ENCODE measurements around the gene GABRG3. TPM values are rescaled to one million over a fixed set of nuclear protein-coding genes. Genes with fewer than 3 reads are reported as not detected.

GABRG3 gene
- total RNA-seq, 2 experiments from 2014 or later = not detected

DNA sequence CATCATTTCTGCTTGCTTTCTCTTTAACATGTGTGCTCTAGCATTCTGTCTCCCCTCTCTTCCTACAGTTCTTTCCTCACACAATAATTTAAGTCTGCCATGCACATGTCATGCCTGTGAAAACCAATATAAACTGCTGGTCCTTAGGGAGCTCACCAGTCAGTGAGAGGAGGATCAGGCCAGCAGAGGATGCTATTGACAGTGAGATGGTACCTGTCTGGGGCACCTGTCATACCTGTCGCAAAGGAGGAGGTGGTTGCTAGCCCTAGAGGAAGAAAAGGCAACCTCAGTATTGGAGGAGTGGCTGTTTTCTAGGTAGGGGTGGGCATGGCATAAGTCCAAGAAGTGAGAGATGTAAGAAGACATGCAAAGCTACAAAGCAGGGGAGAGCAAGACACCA lies 194.6 kb downstream of the GABRG3 start:
- Mint-ChIP-seq H3K27ac (no peak overlapping the region), H3K4me1 (ENCODE audit: low read depth) (no peaks in the 10 kb centered on the region), H3K27me3 (no peaks in the 10 kb centered on the region), H3K4me3 (no peak overlapping the region), H3K36me3 (ENCODE audit: low read depth) (no peaks in the 10 kb centered on the region), H3K9me3 (peaks cover 9% of the 10 kb centered on the region)
- H3K4me1 ChIP-seq (ENCODE audit: insufficient read depth, low read length) = no peaks in the 10 kb centered on the region
- TF ChIP-seq, protein P1, sequence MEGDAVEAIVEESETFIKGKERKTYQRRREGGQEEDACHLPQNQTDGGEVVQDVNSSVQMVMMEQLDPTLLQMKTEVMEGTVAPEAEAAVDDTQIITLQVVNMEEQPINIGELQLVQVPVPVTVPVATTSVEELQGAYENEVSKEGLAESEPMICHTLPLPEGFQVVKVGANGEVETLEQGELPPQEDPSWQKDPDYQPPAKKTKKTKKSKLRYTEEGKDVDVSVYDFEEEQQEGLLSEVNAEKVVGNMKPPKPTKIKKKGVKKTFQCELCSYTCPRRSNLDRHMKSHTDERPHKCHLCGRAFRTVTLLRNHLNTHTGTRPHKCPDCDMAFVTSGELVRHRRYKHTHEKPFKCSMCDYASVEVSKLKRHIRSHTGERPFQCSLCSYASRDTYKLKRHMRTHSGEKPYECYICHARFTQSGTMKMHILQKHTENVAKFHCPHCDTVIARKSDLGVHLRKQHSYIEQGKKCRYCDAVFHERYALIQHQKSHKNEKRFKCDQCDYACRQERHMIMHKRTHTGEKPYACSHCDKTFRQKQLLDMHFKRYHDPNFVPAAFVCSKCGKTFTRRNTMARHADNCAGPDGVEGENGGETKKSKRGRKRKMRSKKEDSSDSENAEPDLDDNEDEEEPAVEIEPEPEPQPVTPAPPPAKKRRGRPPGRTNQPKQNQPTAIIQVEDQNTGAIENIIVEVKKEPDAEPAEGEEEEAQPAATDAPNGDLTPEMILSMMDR (IDR thresholded peaks at IDR 0.05) = no peak
- intact Hi-C loops (cut with DNase I, micrococcal nuclease) = no loop called here
- no peaks in the 10 kb centered on the region for H3K27me3 ChIP-seq (ENCODE audit: control insufficient read depth in 1 of 2, insufficient read depth in 2 of 2, low read length in 2 of 2)
- peaks cover 8 to 18% of the 10 kb centered on the region in 2 experiments for H3K9me3 ChIP-seq (ENCODE audit: control insufficient read depth in 1 of 2, insufficient read depth in 1 of 2, low read length in 2 of 2)
- H3K27ac ChIP-seq (ENCODE audit: low read depth in 1 of 2, low read length in 2 of 2) = no peak overlapping the region
- ChIA-PET POLR2A (no interaction called here), CTCF (no interaction called here)
- no peak for DNase-seq
- H3K4me3 ChIP-seq (ENCODE audit: low read length) = no peak overlapping the region
- ATAC-seq (ENCODE audit: poor library complexity) = no peak
- H3K36me3 ChIP-seq (ENCODE audit: insufficient read depth, low read length) = no peaks in the 10 kb centered on the region

DNA sequence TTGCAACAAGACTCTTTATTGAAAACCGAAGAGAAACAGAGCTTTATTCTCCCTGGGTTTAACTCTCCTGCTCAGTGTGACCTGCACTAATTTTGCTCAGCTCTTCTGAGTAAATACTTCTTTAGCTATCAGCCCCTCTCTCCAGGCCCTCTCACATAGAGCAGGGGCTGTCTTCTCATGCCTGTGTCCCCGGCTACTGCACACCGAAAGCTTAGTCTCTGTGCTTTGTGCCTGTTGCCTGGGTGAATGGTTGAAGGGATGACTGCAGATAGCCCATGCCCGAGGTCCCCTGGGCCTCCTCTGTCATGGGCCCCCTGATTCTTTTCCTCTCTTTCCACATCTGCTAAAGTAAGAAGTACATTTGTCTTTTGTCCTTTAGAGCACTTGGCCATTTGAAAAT lies 195.9 kb downstream of the GABRG3 start:
- Histone ChIP-seq H3K36me3 (ENCODE audit: insufficient read depth, low read length) (no peaks in the 10 kb centered on the region), H3K27ac (ENCODE audit: low read depth in 1 of 2, low read length in 2 of 2) (no peak overlapping the region), H3K9me3 (ENCODE audit: control insufficient read depth in 1 of 2, insufficient read depth in 1 of 2, low read length in 2 of 2) (peaks cover 7 to 21% of the 10 kb centered on the region in 2 experiments), H3K4me3 (ENCODE audit: low read length) (no peak overlapping the region), H3K27me3 (ENCODE audit: control insufficient read depth in 1 of 2, insufficient read depth in 2 of 2, low read length in 2 of 2) (no peaks in the 10 kb centered on the region), H3K4me1 (ENCODE audit: insufficient read depth, low read length) (no peaks in the 10 kb centered on the region)
- TF ChIP-seq, protein P1 (IDR thresholded peaks at IDR 0.05) = no peak
- no peak overlapping the region for H3K4me3 Mint-ChIP-seq
- ATAC-seq (ENCODE audit: poor library complexity) (no peak), DNase-seq (no peak)
- no peak overlapping the region for H3K27ac Mint-ChIP-seq
- H3K36me3 Mint-ChIP-seq (ENCODE audit: low read depth) = no peaks in the 10 kb centered on the region
- H3K9me3 Mint-ChIP-seq = peaks cover 9% of the 10 kb centered on the region
- no peaks in the 10 kb centered on the region for H3K27me3 Mint-ChIP-seq
- intact Hi-C loops (cut with DNase I, micrococcal nuclease) = no loop called here
- H3K4me1 Mint-ChIP-seq (ENCODE audit: low read depth) = no peaks in the 10 kb centered on the region
- CTCF ChIA-PET = no interaction called here
- POLR2A ChIA-PET = no interaction called here

GRCh38 chr15:27167738-27168137 lies 196.8 kb downstream of the GABRG3 start:
- peaks cover 9% of the 10 kb centered on the region for H3K9me3 Mint-ChIP-seq
- intact Hi-C loops (cut with DNase I, micrococcal nuclease) = no loop called here
- H3K4me1 ChIP-seq (ENCODE audit: insufficient read depth, low read length) = no peaks in the 10 kb centered on the region
- no peaks in the 10 kb centered on the region for H3K4me1 Mint-ChIP-seq (ENCODE audit: low read depth)
- no peaks in the 10 kb centered on the region for H3K36me3 Mint-ChIP-seq (ENCODE audit: low read depth)
- no peaks in the 10 kb centered on the region for H3K27me3 ChIP-seq (ENCODE audit: control insufficient read depth in 1 of 2, insufficient read depth in 2 of 2, low read length in 2 of 2)
- CTCF ChIA-PET = no interaction called here
- H3K36me3 ChIP-seq (ENCODE audit: insufficient read depth, low read length) = no peaks in the 10 kb centered on the region
- H3K9me3 ChIP-seq (ENCODE audit: control insufficient read depth in 1 of 2, insufficient read depth in 1 of 2, low read length in 2 of 2) = peaks cover 0 to 25% of the 10 kb centered on the region in 2 experiments
- H3K27ac Mint-ChIP-seq = no peak overlapping the region
- TF ChIP-seq, protein P1 (IDR thresholded peaks at IDR 0.05) = no peak
- H3K27me3 Mint-ChIP-seq = no peaks in the 10 kb centered on the region
- POLR2A ChIA-PET = no interaction called here
- ATAC-seq (ENCODE audit: poor library complexity) (no peak), DNase-seq (no peak)
- H3K4me3 ChIP-seq (ENCODE audit: low read length) = no peak overlapping the region
- H3K4me3 Mint-ChIP-seq = no peak overlapping the region
- H3K27ac ChIP-seq (ENCODE audit: low read depth in 1 of 2, low read length in 2 of 2) = no peak overlapping the region

Measured in CD4-positive, alpha-beta T cell (primary cell).